A549 (cell line): Measurements from ENCODE around the gene UBAC2. TPM values are rescaled to one million over a fixed set of nuclear protein-coding genes. Genes with fewer than 3 reads are reported as not detected.

Experiments
- ATAC-seq, 2 experiments: fragments of 200-7000 bp in 1 of 2; fragments of >200 bp in 1 of 2; cut with Nextera tagmentation in 1 of 2; cut with Tn5 transposase in 1 of 2; 3 replicates each; pipeline versions ENCODE4 v1.8.0 to v1.9.1; 2018 to 2020; ENCODE audit warnings: mild to moderate bottlenecking in 1 of 2, moderate library complexity in 1 of 2
- CTCF ChIA-PET: fragments of 300-600 bp; sonication (Branson Sonifier 250); formaldehyde crosslinking; extraction: SDS; loops from one replicate; lab custom pipeline; 2021; ENCODE audit warnings: antibody characterized with exemption, inconsistent platforms; lab: Yijun Ruan, JAX
- POLR2A ChIA-PET: fragments of 350-600 bp; formaldehyde crosslinking; extraction: SDS; loops from one replicate; lab custom pipeline; 2021; ENCODE audit warnings: antibody characterized with exemption, inconsistent platforms; lab: Yijun Ruan, JAX
- DNase-seq, 2 experiments: peaks; one replicate each; pipeline versions ENCODE4 v3.0.0 to v3.0.0-alpha.2; 2011 to 2016; ENCODE audit warnings: low read depth in 1 of 2, low spot score in 1 of 2
- FAIRE-seq: peaks from 2 replicates; lab custom pipeline; 2011; peaks lifted over from hg19 to GRCh38; lab: Jason Lieb, UNC
- H3K27ac ChIP-seq, 2 experiments: fragments of >200 bp; sonication (Bioruptor Twin); formaldehyde crosslinking; 3 replicates each; pipeline ENCODE4 v1.5.1; 2016 to 2017
- H3K4me1 ChIP-seq: fragments of >200 bp; sonication (Bioruptor Twin); formaldehyde crosslinking; 3 replicates; pipeline ENCODE4 v1.6.1; 2016
- H3K4me2 ChIP-seq: fragments of >200 bp; sonication (Bioruptor Twin); formaldehyde crosslinking; 3 replicates; pipeline ENCODE4 v1.6.1; 2016
- H3K4me3 ChIP-seq: fragments of >200 bp; sonication (Bioruptor Twin); formaldehyde crosslinking; 3 replicates; pipeline ENCODE4 v1.5.1; 2016
- H3K9me3 ChIP-seq: fragments of >200 bp; sonication (Bioruptor Twin); formaldehyde crosslinking; 3 replicates; pipeline ENCODE4 v1.6.1; 2016
- CEBPB ChIP-seq, 2 experiments: fragments of >200 bp in 1 of 2; sonication (Bioruptor Twin) in 1 of 2; formaldehyde crosslinking in 1 of 2; IDR thresholded peaks; 2 replicates each; pipeline ENCODE4 v1.6.1; 2012 to 2016
- CHD2 ChIP-seq: fragments of 150-350 bp; IDR thresholded peaks from 2 replicates; pipeline ENCODE4 v1.6.1; 2014; ENCODE audit warnings: low read length; ENCODE audit not compliant: partially characterized antibody
- CTCF ChIP-seq: fragments of >200 bp; sonication (Bioruptor Twin); formaldehyde crosslinking; IDR thresholded peaks from 3 replicates; pipeline ENCODE4 v1.5.1; 2016
- EP300 ChIP-seq, 2 experiments: fragments of >200 bp; sonication (Bioruptor Twin); formaldehyde crosslinking; IDR thresholded peaks; 2 replicates in 1 of 2; 3 replicates in 1 of 2; pipeline ENCODE4 v1.6.1; 2016 to 2017
- FOXS1 ChIP-seq: fragments of 250-450 bp; sonication (Bioruptor Pico); IDR thresholded peaks from 2 replicates; pipeline ENCODE4 v1.5.0; 2020; ENCODE audit warnings: mild to moderate bottlenecking, moderate library complexity
- GATA3 ChIP-seq: IDR thresholded peaks from 2 replicates; pipeline ENCODE4 v1.6.1; 2012; ENCODE audit warnings: borderline replicate concordance
- HES2 ChIP-seq: fragments of >200 bp; sonication (Bioruptor Twin); formaldehyde crosslinking; IDR thresholded peaks from 2 replicates; pipeline ENCODE4 v1.6.1; 2016
- HOXA7 ChIP-seq: fragments of 250-450 bp; sonication (Bioruptor Pico); IDR thresholded peaks from 2 replicates; pipeline ENCODE4 v1.5.0; 2020; ENCODE audit warnings: mild to moderate bottlenecking, moderate library complexity
- JUN ChIP-seq, 2 experiments: fragments of >200 bp; sonication (Bioruptor Twin); formaldehyde crosslinking; IDR thresholded peaks; 2 replicates in 1 of 2; 3 replicates in 1 of 2; pipeline ENCODE4 v1.6.1; 2016 to 2017
- KDM5A ChIP-seq: fragments of 200-600 bp; sonication (generic); IDR thresholded peaks from 2 replicates; pipeline ENCODE4 v1.6.1; 2016; ENCODE audit warnings: antibody characterized with exemption, mild to moderate bottlenecking
- MAFK ChIP-seq: fragments of 450-650 bp; IDR thresholded peaks from 2 replicates; pipeline ENCODE4 v1.6.1; 2014; ENCODE audit not compliant: partially characterized antibody
- MAX ChIP-seq: IDR thresholded peaks from 2 replicates; pipeline ENCODE4 v1.6.1; 2012
- MAZ ChIP-seq: fragments of 150-350 bp; IDR thresholded peaks from 2 replicates; pipeline ENCODE4 v1.6.1; 2014; ENCODE audit warnings: antibody characterized with exemption, low read depth, low read length, borderline replicate concordance
- MYC ChIP-seq: IDR thresholded peaks from 2 replicates; pipeline ENCODE4 v1.6.1; 2012; ENCODE audit warnings: mild to moderate bottlenecking, inconsistent platforms, low read length, improper control_type of control experiment, borderline replicate concordance
- NR3C1 ChIP-seq: fragments of >200 bp; sonication (Bioruptor Twin); formaldehyde crosslinking; IDR thresholded peaks from 3 replicates; pipeline ENCODE4 v1.6.1; 2017
- PBX3 ChIP-seq: IDR thresholded peaks from 2 replicates; pipeline ENCODE4 v1.6.1; 2012
- RAD21 ChIP-seq, 2 experiments: fragments of >200 bp in 1 of 2; sonication (Bioruptor Twin) in 1 of 2; formaldehyde crosslinking in 1 of 2; IDR thresholded peaks in 1 of 2; conservative IDR thresholded peaks in 1 of 2; 2 replicates in 1 of 2; 3 replicates in 1 of 2; pipeline ENCODE4 v1.6.1; 2012 to 2018; ENCODE audit warnings: inconsistent platforms in 1 of 2
- RARB ChIP-seq: fragments of 250-450 bp; sonication (Bioruptor Pico); IDR thresholded peaks from 2 replicates; pipeline ENCODE4 v1.8.0; 2021; ENCODE audit warnings: mild to moderate bottlenecking, moderate library complexity
- RNF2 ChIP-seq: fragments of 200-600 bp; sonication (generic); IDR thresholded peaks from 2 replicates; pipeline ENCODE4 v1.6.1; 2016; ENCODE audit warnings: low read depth, mild to moderate bottlenecking, antibody characterized with exemption, moderate library complexity, borderline replicate concordance
- TFCP2L1 ChIP-seq: fragments of 250-450 bp; sonication (Bioruptor Pico); IDR thresholded peaks from 2 replicates; pipeline ENCODE4 v1.5.0; 2021; ENCODE audit warnings: mild to moderate bottlenecking
- TP53 ChIP-seq: fragments of 250-450 bp; sonication (Bioruptor Pico); IDR thresholded peaks from 2 replicates; pipeline ENCODE4 v1.5.0; 2021; ENCODE audit warnings: mild to moderate bottlenecking, moderate library complexity
- USF2 ChIP-seq: fragments of 450-650 bp; IDR thresholded peaks from 2 replicates; pipeline ENCODE4 v1.6.1; 2014; ENCODE audit warnings: antibody characterized with exemption
- ZFP36 ChIP-seq: fragments of 450-650 bp; IDR thresholded peaks from 2 replicates; pipeline ENCODE4 v1.6.1; 2014; ENCODE audit warnings: borderline replicate concordance; ENCODE audit not compliant: partially characterized antibody
- ZNF302 ChIP-seq: fragments of 250-450 bp; sonication (Bioruptor Pico); IDR thresholded peaks from 2 replicates; pipeline ENCODE4 v1.9.0; 2021; ENCODE audit warnings: inconsistent platforms, mild to moderate bottlenecking, moderate library complexity
- WGBS: methylation state at CpG from one replicate; pipeline ENCODE4 v1.1.6; 2017; ENCODE audit errors: missing lambda C conversion rate; 5-methylcytosine and 5-hydroxymethylcytosine counted together
- polyA plus RNA-seq, 4 experiments: library from polyadenylated mRNA; depleted of rRNA in 3 of 4; stranded (reverse); fragments of >200 nt; fragmentation: RNase III in 1 of 4; extraction: RNeasy Plus Mini Kit Qiagen cat#74134 plus additional on column Dnase treatment in 1 of 4; gene quantifications; 2 replicates in 3 of 4; 3 replicates in 1 of 4; pipeline ENCODE4 v1.2.3, GENCODE V29; 2011 to 2017
- TF ChIP-seq, protein P1 (sequence below): fragments of >200 bp; sonication (Bioruptor Twin); formaldehyde crosslinking; IDR thresholded peaks from 3 replicates; pipeline ENCODE4 v1.6.1; 2016
- TF ChIP-seq, protein P2 (sequence below): fragments of 250-450 bp; sonication (Bioruptor Pico); IDR thresholded peaks from 2 replicates; pipeline ENCODE4 v1.5.0; 2020; ENCODE audit warnings: low read depth, mild to moderate bottlenecking, moderate library complexity

Gene UBAC2
- polyA plus RNA-seq, 2 of the 4 experiments (the other 2 are of a cell fraction): 61.6 to 103 TPM

GRCh38 chr13:99299256-99299919 is 98.7 kb downstream of the UBAC2 start:
- TF ChIP-seq HOXA7 (CRISPR knock-in tag) (no peak), PBX3 (no peak), MYC (no peak), ZNF302 (CRISPR knock-in tag) (no peak), EP300 (IDR thresholded peaks at IDR 0.05) (no peak), CTCF (no peak), CEBPB (IDR thresholded peaks at IDR 0.05) (no peak), JUN (IDR thresholded peaks at IDR 0.05) (no peak), KDM5A (no peak), MAZ (no peak), TFCP2L1 (CRISPR knock-in tag) (no peak), RARB (CRISPR knock-in tag) (no peak), HES2 (no peak)
- TF ChIP-seq, protein P1, sequence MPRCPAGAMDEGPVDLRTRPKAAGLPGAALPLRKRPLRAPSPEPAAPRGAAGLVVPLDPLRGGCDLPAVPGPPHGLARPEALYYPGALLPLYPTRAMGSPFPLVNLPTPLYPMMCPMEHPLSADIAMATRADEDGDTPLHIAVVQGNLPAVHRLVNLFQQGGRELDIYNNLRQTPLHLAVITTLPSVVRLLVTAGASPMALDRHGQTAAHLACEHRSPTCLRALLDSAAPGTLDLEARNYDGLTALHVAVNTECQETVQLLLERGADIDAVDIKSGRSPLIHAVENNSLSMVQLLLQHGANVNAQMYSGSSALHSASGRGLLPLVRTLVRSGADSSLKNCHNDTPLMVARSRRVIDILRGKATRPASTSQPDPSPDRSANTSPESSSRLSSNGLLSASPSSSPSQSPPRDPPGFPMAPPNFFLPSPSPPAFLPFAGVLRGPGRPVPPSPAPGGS: no peak
- H3K4me2 ChIP-seq: no peak overlapping the region
- H3K9me3 ChIP-seq: no peaks in the 10 kb centered on the region
- H3K4me3 ChIP-seq: no peak overlapping the region
- ChIA-PET CTCF (no interaction called here), POLR2A (no interaction called here)
- 90% methylated on average over 4 of the region's 4 CpGs for WGBS
- ATAC-seq (no peak), FAIRE-seq (no peak), DNase-seq (no peak)
- H3K4me1 ChIP-seq: no peaks in the 10 kb centered on the region
- no peak overlapping the region for H3K27ac ChIP-seq

- no peaks in the 10 kb centered on the region for H3K9me3 ChIP-seq
- no peaks in the 10 kb centered on the region for H3K4me1 ChIP-seq
- FAIRE-seq (no peak), DNase-seq (no peak)
- ChIA-PET CTCF (interaction anchor here (1.5 kb wide), 1 partner anchor 142 kb away, joined by 3 read pairs; no protein-coding TSS in a partner anchor), POLR2A (no interaction called here)
- WGBS: 98% methylated on average over 4 of the region's 4 CpGs
- TF ChIP-seq RAD21 (conservative IDR thresholded peaks at IDR 0.05 in 1 of 2, IDR thresholded peaks at IDR 0.05 in 1 of 2): no peak
- no peak for TF ChIP-seq MAX
- TF ChIP-seq, all 56 proteins: peak for 0
- H3K27ac ChIP-seq: no peak overlapping the region
- H3K4me3 ChIP-seq: no peak overlapping the region
- no peak for ATAC-seq
- no peak overlapping the region for H3K4me2 ChIP-seq
Measured at GRCh38 chr13:99299920-99300341, 99.3 kb downstream of the UBAC2 start.

DNA sequence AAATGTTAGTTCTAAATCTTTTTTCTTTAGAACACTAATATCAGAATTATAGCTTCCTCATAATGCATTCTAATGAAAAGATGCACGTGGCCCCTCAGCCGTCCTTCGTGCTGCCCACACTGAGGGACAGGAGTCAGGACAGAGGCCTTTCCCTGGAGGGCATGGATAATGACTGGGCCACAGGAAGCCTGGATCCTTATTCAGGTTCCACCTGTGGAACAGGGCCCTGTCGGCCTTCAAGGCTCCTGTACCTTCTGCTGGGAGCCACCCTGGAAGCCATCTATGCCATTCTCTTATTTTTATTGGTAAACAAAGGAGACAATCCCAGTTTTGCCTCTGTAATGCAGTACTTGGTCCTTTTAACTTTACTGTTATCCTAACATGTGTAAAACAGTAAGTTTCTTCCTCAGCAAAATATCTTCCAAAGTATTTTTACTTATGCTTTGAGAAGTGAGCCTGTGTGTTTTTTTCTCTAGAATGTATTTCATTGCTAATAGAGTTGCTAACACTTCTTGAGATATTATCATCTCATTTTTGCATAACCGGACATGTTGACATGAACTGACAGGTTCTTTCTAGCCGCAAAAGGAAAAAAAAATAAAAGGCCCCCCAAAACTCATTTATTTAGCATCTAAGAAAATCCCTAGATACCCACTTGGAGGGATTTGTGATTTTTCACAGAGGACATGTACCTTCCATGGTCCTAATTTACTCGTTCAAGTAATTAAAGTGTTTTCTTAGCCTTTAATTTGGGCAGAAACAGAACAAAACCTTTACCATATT is 100.6 kb downstream of the UBAC2 start:
- Histone ChIP-seq H3K4me3 (no peak overlapping the region), H3K4me1 (no peaks in the 10 kb centered on the region), H3K27ac (no peak overlapping the region), H3K9me3 (no peaks in the 10 kb centered on the region), H3K4me2 (no peak overlapping the region)
- ChIA-PET POLR2A (no interaction called here), CTCF (interaction anchor here (1.5 kb wide), 1 partner anchor 141 kb away, joined by 3 read pairs; no protein-coding TSS in a partner anchor)
- FAIRE-seq (no peak), DNase-seq (no peak), ATAC-seq (no peak)
- WGBS: 94% methylated on average over 7 of the region's 7 CpGs
- no peak for TF ChIP-seq FOXS1 (CRISPR knock-in tag)
- TF ChIP-seq USF2: no peak
- no peak for TF ChIP-seq TP53 (CRISPR knock-in tag)
- TF ChIP-seq, protein P2, sequence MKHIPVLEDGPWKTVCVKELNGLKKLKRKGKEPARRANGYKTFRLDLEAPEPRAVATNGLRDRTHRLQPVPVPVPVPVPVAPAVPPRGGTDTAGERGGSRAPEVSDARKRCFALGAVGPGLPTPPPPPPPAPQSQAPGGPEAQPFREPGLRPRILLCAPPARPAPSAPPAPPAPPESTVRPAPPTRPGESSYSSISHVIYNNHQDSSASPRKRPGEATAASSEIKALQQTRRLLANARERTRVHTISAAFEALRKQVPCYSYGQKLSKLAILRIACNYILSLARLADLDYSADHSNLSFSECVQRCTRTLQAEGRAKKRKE: no peak
- TF ChIP-seq GATA3: no peak
- no peak for TF ChIP-seq RNF2
- TF ChIP-seq NR3C1: no peak
- TF ChIP-seq ZFP36: no peak
- TF ChIP-seq TFCP2L1 (CRISPR knock-in tag): no peak
- TF ChIP-seq RAD21 (conservative IDR thresholded peaks at IDR 0.05 in 1 of 2, IDR thresholded peaks at IDR 0.05 in 1 of 2): no peak
- no peak for TF ChIP-seq CHD2
- TF ChIP-seq MYC: no peak
- no peak for TF ChIP-seq MAFK
